HCT116 (cell line): ENCODE measurements around the gene SULT6B1. TPM values are rescaled to one million over a fixed set of nuclear protein-coding genes. Genes with fewer than 3 reads are reported as not detected.

Experiments used
- ATAC-seq: fragments of 200-7000 bp; cut with Tn5 transposase; 2 replicates; pipeline ENCODE4 v1.9.1; 2020; ENCODE audit warnings: mild to moderate bottlenecking, moderate library complexity
- BruUV-seq: library from RNA; stranded (reverse); fragments of 400-500 nt; replicated peaks from 2 replicates; lab custom pipeline; 2021; lab: Mats Ljungman, UMichigan
- CTCF ChIA-PET: fragments of 300-600 bp; sonication (Branson Sonifier 250); formaldehyde crosslinking; loops from one replicate; lab custom pipeline; 2021; ENCODE audit warnings: antibody characterized with exemption; lab: Charles Lee
- POLR2A ChIA-PET: fragments of 300-600, 350-600 bp; sonication (Branson Sonifier 250); formaldehyde crosslinking; loops from one replicate; lab custom pipeline; 2021; ENCODE audit warnings: antibody characterized with exemption; lab: Charles Lee
- RAD21 ChIA-PET, 2 experiments: fragments of 300-600 bp; sonication (Branson Sonifier 250); formaldehyde crosslinking; loops; one replicate each; lab custom pipeline; 2023; ENCODE audit warnings: low total read pairs in 2 of 2; ENCODE audit not compliant: uncharacterized antibody in 2 of 2, unreplicated experiment in 2 of 2, low non-redundant PET in 1 of 2; lab: Charles Lee
- DNase-seq: peaks from one replicate; pipeline ENCODE4 v3.0.0-alpha.2; 2010; ENCODE audit warnings: low read depth, low spot score
- H2AFZ ChIP-seq: fragments of 200-600 bp; shearing (Covaris generic), sonication (generic); 2 replicates; pipeline ENCODE4 v1.6.1; 2017; ENCODE audit warnings: low read depth, mixed run types, mixed read lengths, antibody characterized with exemption, low read length; ENCODE audit not compliant: poor library complexity, severe bottlenecking
- H3K27ac ChIP-seq: 2 replicates; pipeline ENCODE4 v1.5.1; 2012; ENCODE audit warnings: low read depth, low read length
- H3K27me3 ChIP-seq: fragments of 200-600 bp; sonication (generic); 2 replicates; pipeline ENCODE4 v1.6.1; 2016; ENCODE audit warnings: mixed run types, low read length, mixed read lengths; ENCODE audit not compliant: insufficient read depth
- H3K36me3 ChIP-seq, 2 experiments: fragments of 200-500 bp in 1 of 2; fragments of 200-600 bp in 1 of 2; sonication (Bioruptor generic) in 1 of 2; sonication (generic) in 1 of 2; 2 replicates each; pipeline versions ENCODE4 v1.5.1 to v1.6.1; 2014 to 2016; ENCODE audit warnings: low read length in 2 of 2, inconsistent platforms in 1 of 2, mixed read lengths in 1 of 2, mixed run types in 1 of 2; ENCODE audit not compliant: insufficient read depth in 2 of 2, control insufficient read depth in 1 of 2
- H3K4me1 ChIP-seq, 2 experiments: fragments of 200-600 bp in 1 of 2; sonication (generic) in 1 of 2; 2 replicates each; pipeline versions ENCODE4 v1.5.1 to v1.6.1; 2012 to 2017; ENCODE audit warnings: low read length in 2 of 2, inconsistent platforms in 1 of 2, mild to moderate bottlenecking in 1 of 2, mixed read lengths in 1 of 2, mixed run types in 1 of 2, moderate library complexity in 1 of 2; ENCODE audit not compliant: insufficient read depth in 2 of 2, control insufficient read depth in 1 of 2
- H3K4me2 ChIP-seq: fragments of 200-600 bp; sonication (generic); 2 replicates; pipeline ENCODE4 v1.6.1; 2017; ENCODE audit warnings: mixed run types, low read length, mixed read lengths
- H3K4me3 ChIP-seq, 2 experiments: fragments of 200-600 bp in 1 of 2; sonication (generic) in 1 of 2; replicated peaks in 1 of 2; 2 replicates each; pipeline ENCODE4 v1.5.1; 2011 to 2016; ENCODE audit warnings: low read length in 2 of 2, control low read depth in 1 of 2, low read depth in 1 of 2, mild to moderate bottlenecking in 1 of 2, mixed read lengths in 1 of 2, mixed run types in 1 of 2
- H3K79me2 ChIP-seq: fragments of 200-600 bp; sonication (generic); 2 replicates; pipeline ENCODE4 v1.6.1; 2017; ENCODE audit warnings: mild to moderate bottlenecking, mixed run types, low read length, moderate library complexity, mixed read lengths; ENCODE audit not compliant: insufficient read depth
- H3K9ac ChIP-seq: fragments of 200-600 bp; sonication (generic); 2 replicates; pipeline ENCODE4 v1.6.1; 2016; ENCODE audit warnings: low read length, mixed read lengths
- H3K9me2 ChIP-seq: fragments of 200-600 bp; sonication (generic), shearing (Covaris generic); 2 replicates; pipeline ENCODE4 v1.6.1; 2017; ENCODE audit warnings: mixed run types, mild to moderate bottlenecking, moderate library complexity; ENCODE audit not compliant: insufficient read depth
- H3K9me3 ChIP-seq, 2 experiments: fragments of 200-500 bp in 1 of 2; fragments of 200-600 bp in 1 of 2; sonication (Bioruptor generic) in 1 of 2; sonication (generic) in 1 of 2; 2 replicates each; pipeline ENCODE4 v1.6.1; 2014 to 2017; ENCODE audit warnings: low read length in 2 of 2, mixed read lengths in 2 of 2, inconsistent platforms in 1 of 2, low read depth in 1 of 2, mild to moderate bottlenecking in 1 of 2, mixed run types in 1 of 2, moderate library complexity in 1 of 2; ENCODE audit not compliant: control insufficient read depth in 1 of 2, insufficient read depth in 1 of 2
- H4K20me1 ChIP-seq: fragments of 200-600 bp; sonication (generic), shearing (Covaris generic); 2 replicates; pipeline ENCODE4 v1.6.1; 2017; ENCODE audit warnings: mixed run types, mild to moderate bottlenecking, moderate library complexity; ENCODE audit not compliant: insufficient read depth
- CTCF ChIP-seq, 3 experiments: fragments of 200-600 bp in 1 of 3; sonication (generic) in 1 of 3; IDR thresholded peaks in 2 of 3; conservative IDR thresholded peaks in 1 of 3; 2 replicates each; pipeline ENCODE4 v1.5.1; 2012 to 2017; ENCODE audit warnings: low read depth in 2 of 3, low read length in 2 of 3, antibody characterized with exemption in 1 of 3, borderline replicate concordance in 1 of 3, control low read depth in 1 of 3, mild to moderate bottlenecking in 1 of 3, mixed read lengths in 1 of 3, mixed run types in 1 of 3, moderate library complexity in 1 of 3; ENCODE audit not compliant: insufficient read depth in 1 of 3
- ELF1 ChIP-seq: IDR thresholded peaks from 2 replicates; pipeline ENCODE4 v1.6.1; 2012; ENCODE audit warnings: low read depth, borderline replicate concordance
- EZH2 ChIP-seq: fragments of 200-600 bp; sonication (generic); IDR thresholded peaks from 2 replicates; pipeline ENCODE4 v1.6.1; 2017; ENCODE audit warnings: antibody characterized with exemption, mixed run types
- EZH2phosphoT487 ChIP-seq: fragments of 200-600 bp; IDR thresholded peaks from 2 replicates; pipeline ENCODE4 v1.6.1; 2018; ENCODE audit warnings: antibody characterized with exemption, borderline replicate concordance
- JUND ChIP-seq: IDR thresholded peaks from 2 replicates; pipeline ENCODE4 v1.6.1; 2012
- REST ChIP-seq: IDR thresholded peaks from 2 replicates; pipeline ENCODE4 v1.6.1; 2012; ENCODE audit warnings: low read depth
- SRF ChIP-seq: IDR thresholded peaks from 2 replicates; pipeline ENCODE4 v1.6.1; 2012; ENCODE audit warnings: low read depth
- ZBTB33 ChIP-seq: IDR thresholded peaks from 2 replicates; pipeline ENCODE4 v1.6.1; 2011; ENCODE audit warnings: mild to moderate bottlenecking, low read length, moderate library complexity; ENCODE audit not compliant: insufficient replicate concordance; ENCODE audit errors: extremely low read depth
- intact Hi-C: fragments of 100-400 bp; cut with micrococcal nuclease; formaldehyde crosslinking; loops from 2 replicates; pipeline ENCODE4 v1.10.0; 2022
- total RNA-seq: library from RNA; stranded (reverse); gene quantifications from one replicate; pipeline ENCODE4 v1.2.1, GENCODE V29; 2021; ENCODE audit not compliant: unreplicated experiment

SULT6B1 gene
- total RNA-seq, 1 experiment from 2014 or later, result not detected

GRCh38 chr2:37191253-37191652 lies 2.8 kb upstream of the SULT6B1 start:
- intact Hi-C loops, result no loop called here
- H3K4me1 ChIP-seq, result peaks cover 14 to 26% of the 10 kb centered on the region in 2 experiments
- H3K79me2 ChIP-seq, result no peaks in the 10 kb centered on the region
- H3K9ac ChIP-seq, result no peak overlapping the region
- no peak overlapping the region for H3K4me3 ChIP-seq
- CTCF ChIA-PET, result interaction anchor here (2.6 kb wide), 1 partner anchor 11 kb away, joined by 7 read pairs; no protein-coding TSS in a partner anchor
- no peak for TF ChIP-seq REST
- TF ChIP-seq ZBTB33, result no peak
- no peak for TF ChIP-seq JUND
- no peak for TF ChIP-seq ELF1
- no peak for TF ChIP-seq EZH2
- no peak for TF ChIP-seq SRF
- no peak for TF ChIP-seq EZH2phosphoT487
- no peak for TF ChIP-seq CTCF (IDR thresholded peaks at IDR 0.05 in 2 of 3, conservative IDR thresholded peaks at IDR 0.05 in 1 of 3; ENCODE audit: borderline replicate concordance in 1 of 3, insufficient read depth in 1 of 3, low read depth in 2 of 3, low read length in 2 of 3)
- no peaks in the 10 kb centered on the region for H4K20me1 ChIP-seq
- H3K9me2 ChIP-seq, result no peaks in the 10 kb centered on the region
- H3K4me2 ChIP-seq, result no peak overlapping the region
- no peaks in the 10 kb centered on the region for H3K36me3 ChIP-seq
- ATAC-seq, result no peak
- no peaks in the 10 kb centered on the region for H3K9me3 ChIP-seq
- POLR2A ChIA-PET, result no interaction called here
- H3K27ac ChIP-seq, result no peak overlapping the region
- no peak for DNase-seq
- H3K27me3 ChIP-seq, result no peaks in the 10 kb centered on the region
- RAD21 ChIA-PET, result no interaction called here
- no TSS peak for BruUV-seq
- H2AFZ ChIP-seq, result no peak overlapping the region
